DOHH2 (cell line): ENCODE results near the gene DUOX1.

Source experiments
- CTCF ChIP-seq: fragments of 200-600 bp; sonication (generic); IDR thresholded peaks from one replicate; pipeline ENCODE4 v1.5.1; 2014; ENCODE audit warnings: antibody characterized with exemption, mild to moderate bottlenecking, low read depth, low read length; ENCODE audit not compliant: poor library complexity, severe bottlenecking
- EZH2phosphoT487 ChIP-seq: fragments of 200-600 bp; sonication (generic); IDR thresholded peaks from 2 replicates; pipeline ENCODE4 v1.6.1; 2017; ENCODE audit warnings: borderline replicate concordance, mild to moderate bottlenecking, antibody characterized with exemption, low read length, moderate library complexity, mixed read lengths

GRCh38 chr15:45167631-45168205 lies 37.9 kb downstream of the DUOX1 start:
- TF ChIP-seq EZH2phosphoT487 (no peak), CTCF (no peak)
